HG02642 (cell line): ENCODE data around the gene GOLGA8S.
"Not testable (repeated sequence)": the region's sequence is repeated elsewhere in the genome, so short reads cannot be mapped to it uniquely, and the experiment has no call there.

Source experiments
- ATAC-seq: cut with Tn5 transposase; IDR thresholded peaks from one replicate; pipeline ENCODE4 v1.9.1; 2021; ENCODE audit warnings: mild to moderate bottlenecking; ENCODE audit not compliant: unreplicated experiment, poor library complexity

The GOLGA8S gene

GRCh38 chr15:23354448-23354847, at the start of gene GOLGA8S:
GOLGA8S (plus strand) TSS chr15:23354748; CDS start chr15:23354810, 62 bp downstream.
- not testable (repeated sequence) for ATAC-seq

DNA sequence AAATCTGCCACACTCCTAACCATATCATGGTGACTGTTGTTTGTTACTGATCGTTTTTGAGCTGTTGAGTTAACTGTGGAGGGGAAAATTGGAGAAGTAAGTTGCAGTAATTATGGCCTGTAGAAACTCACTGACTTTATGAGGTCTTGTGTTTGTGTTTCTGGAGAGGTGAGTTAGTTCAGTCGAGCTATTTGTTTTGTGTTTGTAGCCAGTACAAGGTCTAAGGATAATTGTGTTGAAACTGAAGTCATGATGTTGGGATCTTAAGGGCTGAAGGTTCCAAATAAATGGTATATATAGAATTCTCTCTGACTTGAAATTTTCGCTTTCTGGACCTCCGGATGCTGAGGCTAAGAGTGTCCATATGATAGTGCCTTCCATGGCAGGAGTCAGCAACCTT, 49.7 kb upstream of the GOLGA8S start:
- ATAC-seq = not testable (repeated sequence)

- not testable (repeated sequence) for ATAC-seq
Observed at GRCh38 chr15:23305921-23306320, 48.6 kb upstream of the GOLGA8S start.

GRCh38 chr15:23311233-23311632, 43.3 kb upstream of the GOLGA8S start:
- not testable (repeated sequence) for ATAC-seq

GRCh38 chr15:23334096-23334495, 20.5 kb upstream of the GOLGA8S start, which contains the start of gene GOLGA6L26:
GOLGA6L26 (minus strand) TSS chr15:23334196; CDS start chr15:23334135, 61 bp downstream.
- ATAC-seq = not testable (repeated sequence)

- ATAC-seq = not testable (repeated sequence)
Observed at GRCh38 chr15:23362622-23363021, 8.1 kb downstream of the GOLGA8S start.

DNA sequence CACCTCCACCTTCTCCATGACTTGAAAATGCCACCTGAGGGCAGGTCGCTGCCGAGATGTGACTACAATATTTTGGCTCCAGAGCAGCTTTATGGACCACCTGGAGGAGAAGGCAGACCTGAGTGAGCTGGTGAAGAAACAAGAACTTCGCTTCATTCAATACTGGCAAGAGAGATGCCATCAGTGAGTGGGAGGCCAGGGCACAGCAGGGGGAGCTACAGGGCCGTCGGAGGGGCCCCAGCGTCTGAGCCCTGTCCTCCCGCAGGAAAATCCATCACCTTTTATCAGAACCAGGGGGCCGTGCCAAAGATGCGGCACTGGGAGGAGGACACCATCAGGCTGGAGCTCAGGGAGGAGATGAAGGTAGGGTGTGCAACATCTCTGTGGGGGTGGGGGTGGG, 9.7 kb downstream of the GOLGA8S start:
- not testable (repeated sequence) for ATAC-seq

DNA sequence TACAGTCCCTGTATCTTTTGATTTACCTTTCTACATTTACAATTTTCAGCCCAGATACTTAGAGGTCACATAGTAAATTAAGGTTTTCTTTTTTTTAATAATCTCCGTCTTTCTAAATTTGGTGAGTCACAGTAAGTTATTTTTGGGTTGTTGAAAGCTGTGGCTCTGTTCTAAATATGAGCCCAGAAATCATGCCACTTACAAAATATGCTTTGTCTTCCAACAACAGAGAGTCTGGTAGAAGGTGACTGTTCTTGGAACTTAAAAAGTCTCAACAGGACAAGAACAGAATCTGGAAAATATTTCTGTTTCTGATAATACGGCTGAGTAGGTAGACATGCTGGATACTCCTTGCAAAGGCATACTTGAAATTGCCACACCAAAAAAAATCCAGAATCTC, 16.0 kb downstream of the GOLGA8S start:
- ATAC-seq = no peak

DNA sequence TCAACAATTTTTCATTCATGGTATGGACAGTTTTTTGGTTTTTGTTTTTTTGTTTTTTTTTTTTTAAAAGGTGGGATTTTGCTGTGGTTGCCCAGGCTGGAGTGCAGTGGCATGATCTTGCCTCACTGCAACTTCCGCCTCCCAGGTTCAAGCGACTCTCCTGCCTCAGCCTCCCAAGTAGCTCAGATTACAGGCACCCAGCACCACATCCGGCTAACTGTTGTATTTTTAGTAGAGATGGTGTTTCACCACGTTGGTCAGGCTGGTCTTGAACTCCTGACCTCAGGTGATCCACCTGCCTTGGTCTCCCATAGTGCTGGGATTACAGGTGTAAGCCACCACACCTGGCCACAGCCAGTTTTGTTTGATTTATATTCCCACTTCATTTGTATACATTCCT, 16.6 kb downstream of the GOLGA8S start:
- ATAC-seq = not testable (repeated sequence)

GRCh38 chr15:23371868-23372267, 17.3 kb downstream of the GOLGA8S start:
- ATAC-seq = not testable (repeated sequence)

DNA sequence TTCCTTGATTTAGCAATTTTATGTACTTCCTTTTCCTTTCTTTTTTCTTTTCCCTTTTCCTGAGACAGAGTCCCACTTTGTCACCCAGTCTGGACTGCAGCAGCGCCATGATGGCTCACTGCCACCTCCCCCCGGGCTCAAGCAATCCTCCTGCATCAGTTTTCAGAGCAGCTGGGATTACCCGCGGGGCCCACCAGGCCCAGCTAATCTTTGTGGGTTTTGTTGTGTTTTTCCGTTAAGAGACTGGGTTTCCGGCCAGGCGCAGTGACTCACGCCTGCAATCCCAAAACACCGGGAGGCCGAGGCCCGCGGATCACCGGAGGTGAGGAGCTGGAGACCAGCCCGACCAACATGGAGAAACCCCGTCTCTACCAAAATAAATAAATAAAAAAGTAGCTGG, 17.7 kb downstream of the GOLGA8S start:
- ATAC-seq = no peak

- ATAC-seq = not testable (repeated sequence)
Observed at GRCh38 chr15:23372891-23373600, 18.5 kb downstream of the GOLGA8S start.

DNA sequence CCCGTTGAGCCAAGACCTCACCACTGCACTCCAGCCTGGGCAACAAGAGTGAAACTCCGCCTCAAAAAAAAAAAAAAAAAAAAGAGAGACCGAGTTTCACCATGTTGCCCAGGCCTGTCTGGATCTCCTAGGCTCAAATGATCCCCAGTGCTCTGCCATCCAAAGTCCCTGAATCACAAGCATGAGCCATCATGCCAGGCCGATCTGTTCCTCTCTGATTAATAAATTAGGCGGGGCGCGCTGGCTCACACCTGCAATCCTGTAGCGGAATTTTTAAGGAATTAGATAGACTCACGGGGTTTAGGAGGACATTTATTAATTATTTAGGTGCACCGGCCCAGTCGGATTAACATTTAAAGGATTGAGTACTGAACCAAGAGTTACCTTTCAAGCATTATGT, 19.7 kb downstream of the GOLGA8S start:
- ATAC-seq = not testable (repeated sequence)

- ATAC-seq = not testable (repeated sequence)
Observed at GRCh38 chr15:23378946-23379345, 24.4 kb downstream of the GOLGA8S start.

DNA sequence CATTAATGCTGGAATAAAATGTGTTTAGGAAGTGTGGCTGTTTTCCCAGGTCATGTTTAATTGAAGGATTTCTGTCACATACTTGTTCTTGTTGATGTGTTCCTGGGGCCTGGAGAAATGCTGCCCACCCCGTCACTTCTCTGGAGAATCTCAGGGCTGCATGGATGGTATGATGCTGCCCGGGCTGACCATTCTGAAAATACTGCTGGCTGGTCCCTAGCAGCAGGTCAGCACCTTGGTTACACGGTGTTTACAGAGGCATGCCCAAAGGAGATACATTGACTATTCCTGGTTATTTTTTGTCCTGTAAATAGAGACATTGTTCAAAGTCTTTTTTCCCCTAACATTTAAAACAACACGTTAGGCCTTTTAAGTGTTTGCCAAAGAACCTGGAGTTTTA, 26.2 kb downstream of the GOLGA8S start:
- not testable (repeated sequence) for ATAC-seq

- ATAC-seq = not testable (repeated sequence)
Observed at GRCh38 chr15:23381192-23381591, 26.6 kb downstream of the GOLGA8S start.

DNA sequence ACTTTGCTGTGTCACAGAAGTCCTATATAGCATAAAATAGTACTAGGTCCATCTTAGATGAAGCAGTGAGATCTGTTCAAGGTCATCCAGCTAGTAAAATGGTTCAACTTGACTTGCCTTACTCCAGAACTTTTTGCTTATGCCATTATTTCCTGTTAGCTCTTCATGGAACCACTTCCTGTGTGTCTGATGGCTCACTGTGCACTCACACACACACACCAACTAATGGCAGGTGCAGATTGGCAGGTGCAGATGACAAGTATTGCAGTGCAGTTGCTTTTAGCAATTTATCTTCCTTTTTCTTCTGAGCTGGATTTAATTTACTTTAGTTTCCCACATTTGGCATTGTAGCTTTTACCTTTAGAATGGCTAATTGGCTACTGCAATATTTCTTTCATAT, 29.8 kb downstream of the GOLGA8S start:
- ATAC-seq = no peak

GRCh38 chr15:23385886-23386430, 31.4 kb downstream of the GOLGA8S start:
- ATAC-seq = no peak

GRCh38 chr15:23387621-23388190, 33.2 kb downstream of the GOLGA8S start:
- ATAC-seq = no peak

- no peak for ATAC-seq
Observed at GRCh38 chr15:23395030-23395692, 40.6 kb downstream of the GOLGA8S start.

DNA sequence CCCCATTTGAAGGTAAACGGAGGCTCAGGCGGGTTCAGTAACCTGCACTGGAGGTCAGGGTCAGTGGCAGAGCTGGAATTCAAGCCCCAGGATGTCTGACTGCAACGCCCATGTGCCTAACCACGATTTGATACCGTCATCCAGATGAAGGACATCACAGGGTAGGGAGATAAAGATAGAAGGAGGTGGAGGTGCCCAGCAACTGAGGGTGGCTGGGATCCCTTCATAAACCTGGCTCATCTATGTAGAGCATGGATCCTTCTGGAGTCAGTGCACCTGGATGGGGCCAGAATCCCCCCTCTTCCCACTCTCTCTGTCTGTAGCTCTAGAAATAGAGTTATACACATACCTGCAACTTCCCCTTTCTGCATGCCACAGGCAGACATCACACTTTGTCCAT, 41.3 kb downstream of the GOLGA8S start:
- ATAC-seq = no peak
